Neural progenitor cell (in vitro differentiated cells): ENCODE measurements around the gene RAET1E. TPM values are rescaled to one million over a fixed set of nuclear protein-coding genes. Genes with fewer than 3 reads are reported as not detected.
A peak's percentile ranks its signal among the peaks of the same experiment; 100 is the strongest.

Experiments used
- DNase-seq: peaks from one replicate; pipeline ENCODE4 v3.0.0-alpha.2; 2016; ENCODE audit warnings: low spot score
- H2AFZ ChIP-seq: fragments of 200-600 bp; sonication (generic); replicated peaks from 2 replicates; pipeline ENCODE4 v1.6.1; 2016; ENCODE audit warnings: antibody characterized with exemption
- H3F3A ChIP-seq: fragments of 200-600 bp; sonication (generic); 2 replicates; pipeline ENCODE4 v1.6.1; 2016; ENCODE audit warnings: antibody characterized with exemption, low read depth
- H3K27ac ChIP-seq: fragments of 200-600 bp; sonication (generic); 2 replicates; pipeline ENCODE4 v1.5.1; 2016; ENCODE audit warnings: mild to moderate bottlenecking
- H3K27me3 ChIP-seq: fragments of 200-600 bp; sonication (generic); 2 replicates; pipeline ENCODE4 v1.6.1; 2016; ENCODE audit warnings: mild to moderate bottlenecking, moderate library complexity
- H3K36me3 ChIP-seq: fragments of 200-600 bp; sonication (generic); 2 replicates; pipeline ENCODE4 v1.5.1; 2016
- H3K4me1 ChIP-seq: fragments of 200-600 bp; sonication (generic); 2 replicates; pipeline ENCODE4 v1.6.1; 2016; ENCODE audit warnings: mixed run types
- H3K4me2 ChIP-seq: fragments of 200-600 bp; sonication (generic); 2 replicates; pipeline ENCODE4 v1.6.1; 2016
- H3K4me3 ChIP-seq: fragments of 200-600 bp; sonication (generic); 2 replicates; pipeline ENCODE4 v1.5.1; 2016
- H3K79me2 ChIP-seq: fragments of 200-600 bp; sonication (generic); 2 replicates; pipeline ENCODE4 v1.6.1; 2016; ENCODE audit warnings: low read depth
- H3K9ac ChIP-seq: fragments of 200-600 bp; sonication (generic); 2 replicates; pipeline ENCODE4 v1.6.1; 2016
- H3K9me3 ChIP-seq: fragments of 200-600 bp; sonication (generic); 2 replicates; pipeline ENCODE4 v1.5.1; 2016; ENCODE audit warnings: low read depth
- H4K20me1 ChIP-seq: fragments of 200-600 bp; sonication (generic); 2 replicates; pipeline ENCODE4 v1.6.1; 2016; ENCODE audit warnings: low read depth
- H3K27ac Mint-ChIP-seq: 3 replicates; pipeline ENCODE4 v1.8.0; 2021; ENCODE audit warnings: mixed read lengths
- H3K27me3 Mint-ChIP-seq: 2 replicates; pipeline ENCODE4 v1.8.0; 2022; ENCODE audit warnings: low read depth, mild to moderate bottlenecking, inconsistent platforms, moderate library complexity, mixed read lengths; ENCODE audit not compliant: insufficient read depth
- H3K36me3 Mint-ChIP-seq: 3 replicates; pipeline ENCODE4 v1.8.0; 2021; ENCODE audit warnings: mixed read lengths
- H3K4me1 Mint-ChIP-seq: 3 replicates; pipeline ENCODE4 v1.8.0; 2021; ENCODE audit warnings: mixed read lengths
- H3K4me3 Mint-ChIP-seq: 3 replicates; pipeline ENCODE4 v1.8.0; 2021; ENCODE audit warnings: mild to moderate bottlenecking, moderate library complexity, mixed read lengths
- H3K9me3 Mint-ChIP-seq: 3 replicates; pipeline ENCODE4 v1.8.0; 2020; ENCODE audit warnings: mixed read lengths
- CTCF ChIP-seq: fragments of 200-600 bp; sonication (generic); IDR thresholded peaks from 2 replicates; pipeline ENCODE4 v1.5.1; 2017; ENCODE audit warnings: antibody characterized with exemption, mild to moderate bottlenecking
- EZH2 ChIP-seq: fragments of 200-600 bp; sonication (generic); IDR thresholded peaks from 2 replicates; pipeline ENCODE4 v1.6.1; 2017; ENCODE audit warnings: antibody characterized with exemption, mild to moderate bottlenecking, moderate library complexity
- EZH2phosphoT487 ChIP-seq: fragments of 200-600 bp; sonication (generic); IDR thresholded peaks from 2 replicates; pipeline ENCODE4 v1.6.1; 2017; ENCODE audit warnings: antibody characterized with exemption
- total RNA-seq: library from RNA; depleted of rRNA; stranded (reverse); fragments of >200 nt; gene quantifications from 2 replicates; pipeline ENCODE4 v1.2.3, GENCODE V29; 2015; ENCODE audit warnings: low replicate concordance

RAET1E gene
- total RNA-seq, 1 donor from 2014 or later, result not detected

- DNase-seq, result no peak
- H3K9me3 ChIP-seq, result no peaks in the 10 kb centered on the region
- H3K36me3 ChIP-seq, result no peaks in the 10 kb centered on the region
- peaks cover 5% of the 10 kb centered on the region for H3K4me1 ChIP-seq
- Mint-ChIP-seq H3K36me3 (no peaks in the 10 kb centered on the region), H3K27me3 (peaks cover 63% of the 10 kb centered on the region), H3K4me3 (peak overlapping the region; percentile 57), H3K9me3 (peaks cover 9% of the 10 kb centered on the region), H3K27ac (no peak overlapping the region), H3K4me1 (peaks cover 11% of the 10 kb centered on the region)
- no peaks in the 10 kb centered on the region for H3K79me2 ChIP-seq
- peaks cover 16% of the 10 kb centered on the region for H4K20me1 ChIP-seq
- H3K4me3 ChIP-seq, result no peak overlapping the region
- H3K9ac ChIP-seq, result no peak overlapping the region
- H3F3A ChIP-seq, result peaks cover 4% of the 10 kb centered on the region
- H3K27me3 ChIP-seq, result peaks cover 100% of the 10 kb centered on the region
- H2AFZ ChIP-seq, result no peak overlapping the region
- H3K27ac ChIP-seq, result no peak overlapping the region
- TF ChIP-seq EZH2, result no peak
- TF ChIP-seq EZH2phosphoT487, result no peak
- TF ChIP-seq CTCF, result no peak
- H3K4me2 ChIP-seq, result no peak overlapping the region
Measured at GRCh38 chr6:149924206-149924932, 26.5 kb upstream of the RAET1E start.

GRCh38 chr6:149923327-149923986 lies 25.5 kb upstream of the RAET1E start:
- H2AFZ ChIP-seq, result no peak overlapping the region
- peaks cover 5% of the 10 kb centered on the region for H3K4me1 ChIP-seq
- H3F3A ChIP-seq, result peaks cover 4% of the 10 kb centered on the region
- peak overlapping the region; percentile 71 for H3K4me3 ChIP-seq
- peaks cover 9% of the 10 kb centered on the region for H3K9me3 Mint-ChIP-seq
- no peaks in the 10 kb centered on the region for H3K36me3 Mint-ChIP-seq
- no peak overlapping the region for H3K27ac ChIP-seq
- no peak for DNase-seq
- peaks cover 66% of the 10 kb centered on the region for H3K27me3 Mint-ChIP-seq
- no peak overlapping the region for H3K27ac Mint-ChIP-seq
- H4K20me1 ChIP-seq, result peaks cover 16% of the 10 kb centered on the region
- H3K36me3 ChIP-seq, result no peaks in the 10 kb centered on the region
- TF ChIP-seq EZH2 (peak; percentile 81), CTCF (no peak), EZH2phosphoT487 (peak; percentile 70)
- no peaks in the 10 kb centered on the region for H3K79me2 ChIP-seq
- no peak overlapping the region for H3K9ac ChIP-seq
- peak overlapping the region; percentile 86 for H3K4me3 Mint-ChIP-seq
- peaks cover 100% of the 10 kb centered on the region for H3K27me3 ChIP-seq
- peaks cover 11% of the 10 kb centered on the region for H3K4me1 Mint-ChIP-seq
- no peaks in the 10 kb centered on the region for H3K9me3 ChIP-seq
- H3K4me2 ChIP-seq, result peak overlapping the region; percentile 98

- Mint-ChIP-seq H3K4me3 (peak within 1 kb of the TSS; percentile 86), H3K9me3 (peaks cover 9% of the 10 kb centered on the region), H3K4me1 (peaks cover 11% of the 10 kb centered on the region), H3K36me3 (no peaks in the 10 kb centered on the region), H3K27me3 (peaks cover 66% of the 10 kb centered on the region), H3K27ac (no peak within 1 kb of the TSS)
- peak within 1 kb of the TSS; percentile 98 for H3K4me2 ChIP-seq
- H3K79me2 ChIP-seq, result no peaks in the 10 kb centered on the region
- peaks cover 4% of the 10 kb centered on the region for H3F3A ChIP-seq
- DNase-seq, result peak; percentile 94
- TF ChIP-seq CTCF, result no peak
- TF ChIP-seq EZH2phosphoT487, result peak; percentile 1
- peak; percentile 10 for TF ChIP-seq EZH2
- H4K20me1 ChIP-seq, result peaks cover 16% of the 10 kb centered on the region
- H2AFZ ChIP-seq, result peak within 1 kb of the TSS; percentile 76
- no peak within 1 kb of the TSS for H3K27ac ChIP-seq
- peak within 1 kb of the TSS; percentile 71 for H3K4me3 ChIP-seq
- no peaks in the 10 kb centered on the region for H3K9me3 ChIP-seq
- H3K27me3 ChIP-seq, result peaks cover 100% of the 10 kb centered on the region
- H3K4me1 ChIP-seq, result peaks cover 5% of the 10 kb centered on the region
- H3K9ac ChIP-seq, result no peak within 1 kb of the TSS
- H3K36me3 ChIP-seq, result no peaks in the 10 kb centered on the region
Measured at GRCh38 chr6:149922642-149923326, 24.9 kb upstream of the RAET1E start, which contains the start of gene RAET1G. TSS of gene RAET1G (minus strand) at chr6:149923121. CDS start at chr6:149923010, 111 bp downstream.
